Measurements from ENCODE around the gene USP26.
"Not testable (repeated sequence)": the region's sequence is repeated elsewhere in the genome, so short reads cannot be mapped to it uniquely, and the experiment has no call there.

USP26 gene

GRCh38 chrX:133053861-133054598 is 42.9 kb downstream of the USP26 start:
- no peak overlapping the region for H3K4me3 ChIP-seq (ENCODE audit: low read depth, low read length)
- TF ChIP-seq CTCF (IDR thresholded peaks at IDR 0.05; ENCODE audit: borderline replicate concordance, insufficient read depth, low read depth, low read length): no peak

GRCh38 chrX:133048751-133049150 is 48.2 kb downstream of the USP26 start:
- no peak overlapping the region for H3K4me3 ChIP-seq (ENCODE audit: low read depth, low read length)
- TF ChIP-seq CTCF (IDR thresholded peaks at IDR 0.05; ENCODE audit: borderline replicate concordance, insufficient read depth, low read depth, low read length): no peak

GRCh38 chrX:133046601-133047000 is 50.3 kb downstream of the USP26 start:
- no peak for TF ChIP-seq CTCF (IDR thresholded peaks at IDR 0.05; ENCODE audit: borderline replicate concordance, insufficient read depth, low read depth, low read length)
- H3K4me3 ChIP-seq (ENCODE audit: low read depth, low read length): no peak overlapping the region

- no peak for TF ChIP-seq CTCF (IDR thresholded peaks at IDR 0.05; ENCODE audit: borderline replicate concordance, insufficient read depth, low read depth, low read length)
- no peak overlapping the region for H3K4me3 ChIP-seq (ENCODE audit: low read depth, low read length)
Measured at GRCh38 chrX:133045986-133046385, 50.9 kb downstream of the USP26 start.

GRCh38 chrX:133044145-133044786 is 52.6 kb downstream of the USP26 start:
- not testable (repeated sequence) for H3K4me3 ChIP-seq (ENCODE audit: low read depth, low read length)

GRCh38 chrX:133042260-133042659 is 54.6 kb downstream of the USP26 start:
- no peak for TF ChIP-seq CTCF (IDR thresholded peaks at IDR 0.05; ENCODE audit: borderline replicate concordance, insufficient read depth, low read depth, low read length)
- H3K4me3 ChIP-seq (ENCODE audit: low read depth, low read length): no peak overlapping the region

- no peak for TF ChIP-seq CTCF (IDR thresholded peaks at IDR 0.05; ENCODE audit: borderline replicate concordance, insufficient read depth, low read depth, low read length)
Measured at GRCh38 chrX:133033010-133033409, 63.9 kb downstream of the USP26 start.

More at GRCh38 chrX:133033010-133033409, 63.9 kb downstream of the USP26 start:
- H3K4me3 ChIP-seq (ENCODE audit: low read depth, low read length): no peak overlapping the region
